IPS-NIHi7 (cell line): Measurements from ENCODE around the gene METTL5.
"Not testable (repeated sequence)": the region's sequence is repeated elsewhere in the genome, so short reads cannot be mapped to it uniquely, and the experiment has no call there.

Source experiments
- DNase-seq: peaks from one replicate; pipeline ENCODE4 v3.0.0; 2012; ENCODE audit warnings: mixed read lengths; ENCODE audit errors: extremely low spot score

Gene METTL5

DNA sequence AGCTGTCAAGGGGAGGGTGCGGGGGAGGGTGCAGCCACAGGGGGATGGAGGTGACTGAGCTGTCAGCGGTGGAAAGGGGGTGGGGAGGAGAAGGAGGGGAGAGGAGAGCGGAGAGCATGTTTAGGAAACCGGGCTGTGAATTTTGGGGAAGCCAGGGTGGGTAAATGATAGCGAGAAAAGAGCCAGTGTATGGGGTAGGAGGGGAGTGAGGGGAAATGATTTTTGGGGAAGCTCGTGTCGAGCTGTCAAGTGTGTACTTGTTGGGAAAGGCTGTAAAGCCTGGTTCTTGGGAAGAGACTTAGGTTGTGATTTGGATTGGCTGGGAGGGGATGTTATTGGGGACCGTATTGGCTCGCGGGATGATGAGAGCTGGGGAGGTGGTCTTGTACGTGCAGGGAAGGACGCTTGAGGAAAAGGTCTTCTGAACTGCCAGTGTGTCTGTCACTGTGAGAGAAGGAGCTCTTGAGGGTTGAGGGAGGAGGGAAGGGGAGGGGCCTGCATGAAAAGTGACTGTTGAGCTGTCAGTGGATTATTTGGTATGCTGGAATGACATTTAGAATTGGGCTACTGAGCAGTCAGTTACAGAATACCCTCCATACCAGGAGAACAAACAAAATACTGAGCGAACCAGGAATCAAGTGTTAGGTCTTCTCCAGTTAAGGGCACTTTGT lies 3.6 kb upstream of the METTL5 start:
- peak; percentile 33 for DNase-seq

DNA sequence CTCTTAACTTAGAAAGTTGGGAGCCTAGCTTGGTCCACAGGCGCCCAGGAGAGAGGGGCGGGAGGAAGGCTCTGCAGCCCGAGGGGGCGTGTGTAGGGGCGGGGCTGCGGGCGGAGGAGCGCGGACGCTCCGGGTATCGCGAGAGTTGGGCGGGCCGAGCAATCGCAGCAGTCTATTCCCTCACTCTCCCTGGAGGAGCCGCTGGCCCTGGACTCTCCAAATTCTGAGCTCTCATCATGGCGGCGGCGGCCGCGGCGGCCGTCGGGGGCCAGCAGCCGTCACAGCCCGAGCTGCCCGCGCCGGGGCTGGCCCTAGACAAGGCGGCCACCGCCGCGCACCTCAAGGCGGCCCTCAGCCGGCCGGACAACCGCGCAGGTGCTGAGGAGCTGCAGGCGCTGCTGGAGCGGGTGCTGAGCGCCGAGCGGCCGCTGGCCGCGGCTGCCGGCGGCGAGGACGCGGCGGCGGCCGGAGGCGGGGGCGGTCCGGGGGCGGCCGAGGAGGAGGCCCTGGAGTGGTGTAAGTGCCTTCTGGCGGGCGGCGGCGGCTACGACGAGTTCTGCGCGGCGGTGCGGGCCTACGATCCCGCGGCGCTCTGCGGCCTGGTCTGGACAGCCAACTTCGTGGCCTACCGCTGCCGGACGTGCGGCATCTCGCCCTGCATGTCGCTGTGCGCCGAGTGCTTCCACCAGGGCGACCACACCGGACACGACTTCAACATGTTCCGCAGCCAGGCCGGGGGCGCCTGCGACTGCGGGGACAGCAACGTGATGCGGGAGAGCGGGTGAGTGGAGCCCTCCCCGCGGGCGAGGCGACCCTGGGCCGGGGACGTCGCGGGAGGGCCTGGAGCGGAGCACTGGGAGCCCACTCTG lies 2.8 kb upstream of the METTL5 start, which contains the start of gene UBR3:
Gene UBR3, plus strand, starts transcription at position 183 of the 869 bp plus-strand sequence. Its CDS starts 54 bp downstream, at position 237.
- peak; percentile 98 for DNase-seq

DNA sequence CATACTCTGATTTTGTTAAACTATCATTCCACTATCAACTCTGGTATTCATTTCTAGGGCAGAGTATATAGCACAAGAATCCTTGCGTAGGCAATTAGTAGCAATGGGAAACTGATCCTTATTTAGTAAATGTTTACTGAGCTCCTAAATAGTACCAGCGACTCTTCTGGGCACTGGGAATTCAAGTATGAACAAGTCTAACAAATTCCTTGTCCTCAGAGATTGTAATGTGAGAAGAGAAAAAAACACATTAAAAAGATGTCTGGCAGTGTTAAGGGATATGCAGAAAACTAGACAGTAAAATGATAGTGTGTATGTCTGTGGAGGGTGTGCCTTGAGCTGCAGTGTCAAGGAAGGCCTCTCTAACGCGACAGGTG lies 721 bp downstream of the METTL5 start:
- DNase-seq, result no peak

DNA sequence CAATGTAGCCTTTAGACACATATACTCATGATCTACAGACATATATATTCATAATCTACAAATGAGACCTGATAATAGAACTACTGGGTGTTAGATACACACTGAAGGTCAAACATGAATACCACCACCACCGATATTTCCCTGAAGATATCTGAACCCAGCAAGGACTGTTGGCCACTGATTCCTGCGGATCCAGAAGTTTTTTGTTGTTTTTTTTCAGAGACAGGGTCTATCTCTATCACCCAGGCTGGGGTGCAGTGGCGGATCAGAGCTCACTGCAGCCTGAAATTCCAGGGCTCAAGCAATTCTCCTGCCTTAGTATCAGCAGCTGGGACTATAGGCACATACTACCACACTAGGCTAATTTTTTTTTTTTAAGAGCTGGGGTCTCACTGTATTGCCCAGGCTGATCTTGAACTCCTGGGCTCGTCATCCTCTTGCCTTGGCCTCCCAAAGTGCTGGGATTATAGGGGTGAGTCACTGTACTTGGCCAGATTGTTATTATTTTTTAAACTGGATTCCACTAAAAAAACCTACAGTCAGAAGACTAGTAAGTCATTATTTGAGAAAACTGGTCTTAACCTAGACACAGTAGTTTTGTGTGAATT lies 1.8 kb downstream of the METTL5 start:
- DNase-seq, result no peak

DNA sequence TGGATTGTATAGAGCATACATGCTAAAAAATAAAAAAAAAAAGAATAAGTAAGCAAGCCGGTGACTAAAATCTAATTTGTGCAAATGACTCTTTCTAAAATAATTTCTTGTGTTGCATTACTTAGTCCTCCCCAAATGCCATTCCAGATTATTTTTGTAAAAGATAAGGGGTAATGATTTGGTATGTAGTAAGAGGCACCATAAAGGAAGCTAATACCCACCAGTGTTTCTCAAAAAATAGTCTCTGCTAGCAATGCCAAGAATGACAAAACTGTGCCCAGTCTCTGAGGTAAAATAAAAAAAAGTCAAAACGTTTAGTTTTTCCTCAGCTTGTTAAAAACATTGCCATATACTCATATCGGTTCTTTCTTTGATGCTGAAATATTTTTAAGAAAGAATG lies 2.7 kb downstream of the METTL5 start:
- DNase-seq, result no peak

DNA sequence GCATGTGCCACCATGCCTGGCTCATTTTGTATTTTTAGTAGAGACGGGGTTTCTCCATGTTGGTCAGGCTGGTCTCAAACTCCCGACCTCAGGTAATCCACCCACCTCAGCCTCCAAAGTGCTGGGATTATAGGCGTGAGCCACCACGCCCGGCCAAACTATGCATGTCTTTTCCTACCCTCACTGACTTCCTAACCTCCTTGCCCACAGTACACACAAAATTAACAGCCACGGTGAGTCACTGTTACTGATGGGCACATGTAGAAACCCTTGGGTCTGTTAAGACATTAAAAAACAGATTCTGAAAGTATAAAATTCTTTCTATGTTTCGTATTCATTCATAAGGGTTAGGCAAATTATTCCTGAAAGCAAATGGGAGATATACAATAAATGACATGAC lies 4.6 kb downstream of the METTL5 start:
- DNase-seq, result not testable (repeated sequence)

DNA sequence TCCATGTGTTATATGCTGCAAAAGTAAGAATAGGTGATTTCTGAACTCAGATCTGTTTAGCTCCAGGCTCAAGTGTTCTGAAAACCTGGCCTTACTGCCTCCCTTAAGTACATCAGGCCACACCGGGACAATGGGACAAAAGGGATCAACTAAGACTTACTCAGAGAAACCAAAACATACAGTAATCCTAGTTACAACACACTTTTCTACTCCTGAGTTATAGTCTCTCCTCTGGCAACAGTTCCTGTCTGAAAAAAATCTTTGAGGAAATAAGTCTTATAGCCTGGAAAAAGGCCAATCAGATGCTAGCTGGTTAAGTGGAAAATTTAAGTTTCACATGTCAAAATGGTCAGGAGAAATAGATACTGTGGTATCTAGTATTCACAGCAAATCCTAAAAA lies 5.6 kb downstream of the METTL5 start:
- no peak for DNase-seq

DNA sequence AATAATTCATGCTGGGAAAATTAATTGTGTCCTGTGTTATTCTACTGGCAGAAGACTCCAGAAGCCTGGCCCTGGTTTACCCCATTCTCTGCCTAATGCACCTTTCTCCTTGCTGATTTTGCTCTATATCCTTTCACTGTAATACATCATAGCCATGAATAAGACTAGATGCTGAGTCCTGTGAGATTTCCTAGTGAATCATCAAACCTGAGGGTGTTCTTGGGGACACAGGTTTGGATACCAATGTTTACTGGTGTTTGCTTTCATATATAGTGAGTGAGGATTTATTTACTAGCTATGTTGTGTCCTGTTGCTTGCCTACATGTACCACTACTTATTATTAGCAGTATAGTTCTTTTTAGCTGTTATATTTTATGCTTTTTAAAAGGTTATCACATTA lies 6.5 kb downstream of the METTL5 start:
- no peak for DNase-seq

DNA sequence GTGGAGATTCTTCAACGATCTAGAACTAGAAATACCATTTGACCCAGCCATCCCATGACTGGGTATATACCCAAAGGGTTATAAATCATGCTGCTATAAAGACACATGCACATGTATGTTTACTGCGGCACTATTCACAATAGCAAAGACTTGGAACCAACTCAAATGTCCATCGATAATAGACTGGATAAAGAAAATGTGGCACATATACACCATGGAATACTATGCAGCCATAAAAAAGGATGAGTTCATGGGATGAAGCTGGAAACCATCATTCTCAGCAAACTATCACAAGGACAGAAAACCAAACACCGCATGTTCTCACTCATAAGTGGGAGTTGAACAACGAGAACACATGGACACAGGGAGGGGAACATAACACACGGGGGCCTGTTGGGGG lies 7.3 kb downstream of the METTL5 start:
- DNase-seq, result not testable (repeated sequence)

DNA sequence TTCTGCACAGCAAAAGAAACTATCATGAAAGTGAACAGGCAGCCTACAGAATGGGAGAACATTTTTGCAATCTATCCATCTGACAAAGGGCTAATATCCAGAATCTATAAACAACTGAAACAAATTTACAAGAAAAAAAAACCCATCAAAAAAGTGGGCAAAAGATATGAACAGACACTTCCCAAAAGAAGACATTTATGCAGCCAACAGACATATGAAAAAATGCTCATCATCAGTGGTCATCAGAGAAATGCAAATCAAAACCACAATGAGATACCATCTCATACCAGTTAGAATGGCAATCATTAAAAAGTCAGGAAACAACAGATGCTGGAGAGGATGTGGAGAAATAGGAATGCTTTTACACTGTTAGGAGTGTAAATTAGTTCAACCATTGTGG lies 7.7 kb downstream of the METTL5 start:
- DNase-seq, result not testable (repeated sequence)

DNA sequence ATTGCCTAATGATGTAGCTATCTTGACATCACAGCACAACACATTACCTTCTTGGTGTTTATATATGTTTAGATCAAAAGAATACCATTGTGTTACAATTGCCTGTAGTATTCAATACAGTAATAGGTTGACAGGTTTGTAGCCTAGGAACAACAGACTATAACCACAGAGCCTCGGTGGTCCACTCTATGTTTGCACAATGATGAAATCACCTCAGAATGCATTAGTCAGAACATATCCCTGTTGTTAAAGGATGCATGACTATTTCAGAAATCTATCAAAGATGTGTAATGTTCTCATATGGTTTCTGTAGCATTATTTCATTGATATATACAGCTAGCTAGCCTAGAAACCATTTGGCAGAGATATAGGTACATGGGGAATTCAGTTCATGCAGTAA lies 8.9 kb downstream of the METTL5 start:
- DNase-seq, result no peak

DNA sequence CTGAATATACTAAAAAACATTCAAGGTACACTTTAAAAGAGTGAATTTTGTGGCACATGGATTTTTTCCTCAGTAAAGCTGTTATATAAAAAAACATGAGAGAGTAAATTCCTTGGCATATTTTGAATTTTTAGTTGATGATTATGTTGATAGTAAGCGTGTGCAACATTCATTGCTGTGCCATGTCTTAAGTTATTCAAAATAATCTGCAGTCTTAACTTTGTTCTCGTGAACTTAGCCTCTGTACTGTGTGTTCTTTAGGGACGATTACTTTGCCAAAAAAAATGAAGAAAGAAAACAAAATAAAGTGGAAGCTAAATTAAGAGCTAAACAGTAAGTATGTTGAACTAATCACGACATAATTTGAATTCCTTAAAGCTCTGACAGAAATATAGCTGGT lies 16.5 kb downstream of the METTL5 start:
- no peak for DNase-seq

DNA sequence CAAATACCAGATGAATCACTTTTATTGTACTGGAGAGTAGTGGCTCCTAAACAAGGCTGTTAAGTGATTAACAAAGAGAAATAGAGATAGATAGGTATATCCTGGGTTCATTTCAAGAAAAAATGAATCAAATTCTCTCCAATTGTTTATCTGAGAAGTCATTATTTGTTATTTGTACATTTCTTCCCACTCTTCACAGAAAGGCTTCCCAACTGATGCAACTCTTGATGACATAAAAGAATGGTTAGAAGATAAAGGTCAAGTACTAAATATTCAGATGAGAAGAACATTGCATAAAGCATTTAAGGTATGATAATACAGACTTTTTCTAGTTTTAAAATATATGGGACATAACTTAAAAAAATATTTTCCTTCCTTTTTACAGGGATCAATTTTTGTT lies 18.1 kb downstream of the METTL5 start:
- DNase-seq, result no peak

DNA sequence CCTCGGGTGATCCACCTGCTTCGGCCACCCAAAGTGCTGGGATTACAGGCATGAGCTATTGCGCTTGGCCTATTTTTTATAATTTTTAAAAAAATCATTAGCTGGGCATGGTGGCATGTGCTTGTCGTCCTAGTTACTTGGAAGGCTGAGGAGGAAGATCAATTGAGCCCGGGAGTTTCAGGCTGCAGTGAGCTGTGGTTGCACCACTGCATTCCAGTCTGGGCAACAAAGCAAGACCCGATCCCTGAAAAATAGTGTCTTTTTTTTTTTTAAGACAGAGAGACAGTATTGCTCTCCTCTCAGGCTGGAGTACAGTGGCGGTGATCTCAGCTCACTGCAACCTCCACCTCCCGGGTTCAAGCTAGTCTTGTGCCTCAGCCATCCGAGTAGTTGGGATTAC lies 21.2 kb downstream of the METTL5 start:
- no peak for DNase-seq

DNA sequence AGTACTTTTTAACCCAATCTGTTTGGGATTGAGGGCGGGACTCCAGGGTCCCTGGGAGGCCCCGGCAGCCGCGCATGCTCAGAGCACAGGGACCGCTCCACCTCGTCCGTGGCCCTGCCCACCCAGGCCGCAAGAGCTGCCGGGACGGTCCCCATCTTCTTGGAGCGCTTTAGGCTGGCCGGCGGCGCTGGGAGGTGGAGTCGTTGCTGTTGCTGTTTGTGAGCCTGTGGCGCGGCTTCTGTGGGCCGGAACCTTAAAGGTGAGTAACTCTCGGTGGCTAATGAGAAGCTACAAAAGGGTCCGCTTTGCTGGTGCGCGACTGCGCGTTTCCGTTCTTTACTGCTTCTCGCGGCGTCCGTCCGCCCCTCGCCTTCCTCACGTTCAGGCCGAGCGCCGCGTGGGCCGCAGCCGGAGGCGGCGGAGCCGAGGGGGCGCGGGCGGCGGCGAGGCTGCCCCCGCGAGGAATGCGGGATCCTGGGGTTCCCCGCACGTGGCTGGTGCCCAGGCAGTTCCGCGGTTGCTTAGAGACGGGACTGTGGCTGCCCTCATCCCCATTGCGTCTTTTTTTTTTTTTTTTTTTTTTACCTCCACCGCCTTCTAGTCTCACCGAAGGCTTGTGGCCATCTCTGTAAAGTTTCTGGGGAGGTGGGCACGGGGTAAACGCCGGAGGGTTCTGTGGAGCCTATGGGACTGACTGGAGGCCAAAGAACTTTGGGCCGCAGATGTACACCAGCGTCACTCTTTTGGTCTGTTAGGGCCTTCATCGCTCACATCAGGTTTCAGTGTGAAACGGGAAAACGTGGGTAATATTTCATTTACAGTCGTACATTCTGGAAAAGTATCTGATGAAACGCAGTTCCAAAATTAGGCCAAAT lies 25.8 kb downstream of the METTL5 start, which contains the start of gene SSB:
Gene SSB, plus strand, starts transcription at position 154 of the 875 bp plus-strand sequence. CDS start 2,090 bp downstream, outside the sequence.
- DNase-seq, result peak; percentile 97

DNA sequence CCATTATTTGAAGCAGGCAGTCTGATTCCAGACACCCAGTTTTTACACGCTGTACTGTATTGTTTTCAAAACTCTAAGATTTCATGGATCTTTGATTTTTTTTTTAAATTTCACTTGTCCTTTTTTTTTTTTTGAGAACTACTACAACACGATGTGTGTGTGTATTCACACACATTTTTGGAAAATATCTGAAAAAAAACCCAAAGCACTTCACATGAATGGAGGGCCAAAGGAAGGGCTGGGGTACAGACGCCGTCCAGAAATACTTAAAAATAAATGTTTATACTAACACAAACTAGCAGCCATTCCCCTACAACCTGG lies 26.3 kb downstream of the METTL5 start:
- DNase-seq, result no peak

DNA sequence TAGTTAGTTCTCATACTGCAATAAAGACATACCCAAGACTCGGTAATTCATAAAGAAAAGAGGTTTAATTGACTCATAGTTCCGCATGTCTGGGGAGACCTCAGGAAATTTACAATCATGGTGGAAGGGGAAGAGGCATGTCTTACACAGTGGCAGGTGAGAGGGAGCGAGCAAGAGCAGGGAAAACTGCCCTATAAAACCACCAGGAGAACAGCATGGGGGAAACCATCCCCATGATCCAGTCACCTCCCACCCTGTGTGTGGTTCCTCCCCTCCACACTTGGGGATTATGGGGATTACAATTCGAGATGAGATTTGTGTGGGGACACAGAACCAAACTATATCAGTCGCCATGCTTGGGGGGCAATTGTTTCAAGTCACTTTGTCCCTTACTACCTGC lies 27.1 kb downstream of the METTL5 start:
- no peak for DNase-seq

DNA sequence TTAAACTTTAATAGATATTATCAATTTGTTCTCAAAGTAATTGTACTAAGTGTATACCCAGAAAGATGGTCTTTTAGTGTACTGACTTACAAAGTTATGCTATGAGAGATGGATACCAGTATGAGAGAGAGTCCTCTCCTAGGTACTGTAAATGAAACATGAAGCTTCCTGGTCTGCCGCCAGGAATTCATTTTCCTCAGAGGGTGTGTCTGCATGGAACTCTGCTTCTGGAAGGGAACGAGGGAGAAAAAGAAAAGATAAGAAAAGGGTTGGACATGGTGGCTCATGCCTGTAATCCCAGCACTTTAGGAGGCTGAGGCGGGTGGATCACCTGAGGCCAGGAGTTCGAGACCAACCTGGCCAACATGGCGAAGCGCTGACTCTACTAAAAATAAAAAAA lies 28.3 kb downstream of the METTL5 start:
- DNase-seq, result no peak

DNA sequence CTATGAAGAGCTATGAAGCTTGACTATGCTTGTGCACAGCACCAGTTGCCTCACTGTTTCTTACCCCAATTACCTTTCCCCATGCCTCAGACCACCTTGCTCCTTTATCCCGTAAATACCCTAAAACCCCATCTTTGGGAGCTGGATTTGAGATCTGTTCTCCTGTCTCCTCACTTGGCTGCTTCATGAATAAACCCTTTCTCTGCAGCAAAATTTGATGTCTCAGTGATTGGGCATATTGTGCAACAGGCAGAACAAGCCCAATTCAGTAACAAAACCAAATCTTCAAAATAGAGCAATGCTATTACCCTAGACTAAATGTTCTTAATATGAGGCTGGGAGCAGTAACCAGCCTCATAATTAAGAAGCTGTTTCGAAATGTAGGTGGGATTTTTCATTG lies 29.5 kb downstream of the METTL5 start:
- no peak for DNase-seq

DNA sequence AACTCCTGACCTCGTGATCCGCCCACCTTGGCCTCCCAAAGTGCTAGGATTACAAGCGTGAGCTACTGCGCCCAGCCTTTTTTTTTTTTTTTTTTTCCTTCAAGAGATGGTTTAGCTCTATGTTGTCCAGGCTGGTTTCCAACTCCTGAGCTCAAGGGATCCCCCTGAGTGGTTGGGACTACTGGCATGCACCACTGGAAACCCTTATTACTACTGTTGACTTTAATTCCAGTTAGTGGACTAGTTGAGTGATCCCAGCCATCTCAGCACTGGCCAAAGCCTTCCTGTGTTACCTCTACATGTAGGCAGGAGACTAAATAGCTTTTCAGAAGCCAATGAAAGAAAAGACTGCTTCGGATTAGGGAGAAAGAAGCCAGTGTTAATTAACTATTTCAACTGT lies 34.1 kb downstream of the METTL5 start:
- no peak for DNase-seq

DNA sequence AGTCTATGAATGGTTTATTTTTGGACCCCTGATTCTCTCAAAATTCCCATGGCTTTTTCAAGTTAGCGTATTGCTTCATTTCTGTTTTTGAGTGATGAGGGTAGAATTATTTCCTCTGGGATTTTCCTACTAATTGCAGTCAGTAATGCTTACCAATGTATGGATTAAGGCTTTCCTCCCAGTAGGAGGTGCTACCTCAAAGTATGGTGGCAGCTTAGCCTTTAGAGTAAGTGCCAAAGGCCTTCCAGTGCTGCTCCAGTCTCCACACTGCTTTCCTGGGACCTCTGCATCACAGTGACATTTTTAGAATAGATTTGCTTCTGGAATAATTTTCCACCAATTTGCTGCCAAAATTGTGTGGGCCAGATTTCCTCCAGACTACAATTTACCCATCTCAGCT lies 42.2 kb downstream of the METTL5 start:
- DNase-seq, result no peak
